ENCODE measurements around the gene SLC47A2. TPM values are rescaled to one million over a fixed set of nuclear protein-coding genes. Genes with fewer than 3 reads are reported as not detected.

SLC47A2 gene
- polyA plus RNA-seq, 1 donor from 2014 or later = not detected

DNA sequence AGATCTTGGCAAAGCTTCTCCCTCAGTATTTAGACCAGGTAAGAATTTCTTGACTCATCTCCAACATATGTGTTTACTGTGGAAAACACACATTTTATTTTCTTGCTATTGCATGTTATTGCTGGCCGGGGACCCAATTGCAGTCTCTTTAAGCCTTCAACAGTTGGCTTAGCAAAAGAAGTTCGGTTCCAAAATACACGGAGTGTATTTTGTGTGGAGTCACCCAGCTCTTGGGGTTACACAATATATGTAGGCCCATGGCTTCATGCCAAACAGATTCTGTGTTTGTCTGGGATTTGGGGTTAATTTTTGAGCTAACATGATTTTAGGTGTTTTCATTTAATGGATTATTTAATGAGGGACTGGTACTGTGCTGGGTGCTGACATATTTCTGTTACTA lies 63.8 kb downstream of the SLC47A2 start:
- Histone ChIP-seq H3K36me3 (ENCODE audit: insufficient read depth, low read length) (no peaks in the 10 kb centered on the region), H3K9me3 (ENCODE audit: low read length) (no peaks in the 10 kb centered on the region), H3K27me3 (ENCODE audit: insufficient read depth, low read depth, low read length) (no peaks in the 10 kb centered on the region), H3F3A (ENCODE audit: insufficient read depth, low read length, poor library complexity, severe bottlenecking) (peaks cover 4% of the 10 kb centered on the region), H2AFZ (ENCODE audit: low read depth, low read length) (no peak overlapping the region), H3K9ac (ENCODE audit: low read length) (no peak overlapping the region), H3K4me2 (ENCODE audit: low read length) (no peak overlapping the region), H3K9me2 (ENCODE audit: insufficient read depth, low read length) (no peaks in the 10 kb centered on the region), H4K20me1 (ENCODE audit: insufficient read depth) (no peaks in the 10 kb centered on the region), H3K79me2 (replicated peaks; ENCODE audit: insufficient read depth, low read length) (peaks cover 30% of the 10 kb centered on the region), H3K27ac (ENCODE audit: low read length) (no peak overlapping the region), H3K4me3 (ENCODE audit: low read length) (no peak overlapping the region)
- TF ChIP-seq MXI1 (conservative IDR thresholded peaks at IDR 0.05; ENCODE audit: poor library complexity, severe bottlenecking) (no peak), EP300 (conservative IDR thresholded peaks at IDR 0.05; ENCODE audit: poor library complexity, severe bottlenecking) (no peak), SMC3 (conservative IDR thresholded peaks at IDR 0.05; ENCODE audit: poor library complexity) (no peak), POLR2AphosphoS5 (IDR thresholded peaks at IDR 0.05) (no peak), RAD21 (conservative IDR thresholded peaks at IDR 0.05) (no peak), EZH2 (IDR thresholded peaks at IDR 0.05; ENCODE audit: borderline replicate concordance, insufficient read depth, low read length, poor library complexity, severe bottlenecking) (no peak), TAF1 (IDR thresholded peaks at IDR 0.05; ENCODE audit: low read depth) (no peak)
- TF ChIP-seq, protein P1, sequence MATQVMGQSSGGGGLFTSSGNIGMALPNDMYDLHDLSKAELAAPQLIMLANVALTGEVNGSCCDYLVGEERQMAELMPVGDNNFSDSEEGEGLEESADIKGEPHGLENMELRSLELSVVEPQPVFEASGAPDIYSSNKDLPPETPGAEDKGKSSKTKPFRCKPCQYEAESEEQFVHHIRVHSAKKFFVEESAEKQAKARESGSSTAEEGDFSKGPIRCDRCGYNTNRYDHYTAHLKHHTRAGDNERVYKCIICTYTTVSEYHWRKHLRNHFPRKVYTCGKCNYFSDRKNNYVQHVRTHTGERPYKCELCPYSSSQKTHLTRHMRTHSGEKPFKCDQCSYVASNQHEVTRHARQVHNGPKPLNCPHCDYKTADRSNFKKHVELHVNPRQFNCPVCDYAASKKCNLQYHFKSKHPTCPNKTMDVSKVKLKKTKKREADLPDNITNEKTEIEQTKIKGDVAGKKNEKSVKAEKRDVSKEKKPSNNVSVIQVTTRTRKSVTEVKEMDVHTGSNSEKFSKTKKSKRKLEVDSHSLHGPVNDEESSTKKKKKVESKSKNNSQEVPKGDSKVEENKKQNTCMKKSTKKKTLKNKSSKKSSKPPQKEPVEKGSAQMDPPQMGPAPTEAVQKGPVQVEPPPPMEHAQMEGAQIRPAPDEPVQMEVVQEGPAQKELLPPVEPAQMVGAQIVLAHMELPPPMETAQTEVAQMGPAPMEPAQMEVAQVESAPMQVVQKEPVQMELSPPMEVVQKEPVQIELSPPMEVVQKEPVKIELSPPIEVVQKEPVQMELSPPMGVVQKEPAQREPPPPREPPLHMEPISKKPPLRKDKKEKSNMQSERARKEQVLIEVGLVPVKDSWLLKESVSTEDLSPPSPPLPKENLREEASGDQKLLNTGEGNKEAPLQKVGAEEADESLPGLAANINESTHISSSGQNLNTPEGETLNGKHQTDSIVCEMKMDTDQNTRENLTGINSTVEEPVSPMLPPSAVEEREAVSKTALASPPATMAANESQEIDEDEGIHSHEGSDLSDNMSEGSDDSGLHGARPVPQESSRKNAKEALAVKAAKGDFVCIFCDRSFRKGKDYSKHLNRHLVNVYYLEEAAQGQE (IDR thresholded peaks at IDR 0.05; ENCODE audit: borderline replicate concordance) = no peak
- TF ChIP-seq, protein P2, sequence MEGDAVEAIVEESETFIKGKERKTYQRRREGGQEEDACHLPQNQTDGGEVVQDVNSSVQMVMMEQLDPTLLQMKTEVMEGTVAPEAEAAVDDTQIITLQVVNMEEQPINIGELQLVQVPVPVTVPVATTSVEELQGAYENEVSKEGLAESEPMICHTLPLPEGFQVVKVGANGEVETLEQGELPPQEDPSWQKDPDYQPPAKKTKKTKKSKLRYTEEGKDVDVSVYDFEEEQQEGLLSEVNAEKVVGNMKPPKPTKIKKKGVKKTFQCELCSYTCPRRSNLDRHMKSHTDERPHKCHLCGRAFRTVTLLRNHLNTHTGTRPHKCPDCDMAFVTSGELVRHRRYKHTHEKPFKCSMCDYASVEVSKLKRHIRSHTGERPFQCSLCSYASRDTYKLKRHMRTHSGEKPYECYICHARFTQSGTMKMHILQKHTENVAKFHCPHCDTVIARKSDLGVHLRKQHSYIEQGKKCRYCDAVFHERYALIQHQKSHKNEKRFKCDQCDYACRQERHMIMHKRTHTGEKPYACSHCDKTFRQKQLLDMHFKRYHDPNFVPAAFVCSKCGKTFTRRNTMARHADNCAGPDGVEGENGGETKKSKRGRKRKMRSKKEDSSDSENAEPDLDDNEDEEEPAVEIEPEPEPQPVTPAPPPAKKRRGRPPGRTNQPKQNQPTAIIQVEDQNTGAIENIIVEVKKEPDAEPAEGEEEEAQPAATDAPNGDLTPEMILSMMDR (IDR thresholded peaks at IDR 0.05; ENCODE audit: poor library complexity, severe bottlenecking) = no peak

DNA sequence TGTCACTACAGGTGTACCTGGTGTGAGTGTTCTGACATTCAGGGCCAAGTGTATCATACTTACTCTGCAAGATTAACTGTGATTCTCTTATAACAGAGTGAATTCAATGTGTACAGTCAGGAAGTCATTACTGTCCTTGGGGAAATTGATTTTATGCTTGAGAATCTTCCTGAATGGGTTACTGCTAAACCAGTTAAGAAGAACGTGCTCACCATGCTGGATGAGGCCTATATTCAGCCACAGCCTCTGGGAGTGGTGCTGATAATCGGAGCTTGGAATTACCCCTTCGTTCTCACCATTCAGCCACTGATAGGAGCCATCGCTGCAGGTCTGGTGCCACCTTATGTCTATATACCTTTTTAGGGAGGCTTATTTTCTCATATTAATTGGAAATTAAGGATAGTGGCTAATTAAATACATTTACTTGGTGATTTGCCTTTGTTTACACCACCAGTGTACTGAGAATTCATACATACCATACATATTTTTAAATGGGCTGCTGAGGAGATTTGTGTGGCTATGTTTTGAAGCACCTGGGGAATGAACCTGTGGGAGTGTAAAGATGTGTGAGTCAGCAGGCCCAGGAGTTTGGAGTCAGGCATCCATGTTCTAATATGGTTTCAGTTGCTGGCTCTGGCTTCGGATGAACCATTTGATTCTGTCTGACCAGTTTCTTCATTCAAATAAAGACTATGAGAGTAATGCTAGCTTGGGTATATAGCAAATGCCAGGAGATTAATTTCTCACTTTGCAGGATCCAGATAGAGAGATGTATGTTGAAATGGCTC lies 64.7 kb downstream of the SLC47A2 start:
- no peak overlapping the region for H2AFZ ChIP-seq (ENCODE audit: low read depth, low read length)
- peak overlapping the region; percentile 7 for H3K9ac ChIP-seq (ENCODE audit: low read length)
- TF ChIP-seq MXI1 (conservative IDR thresholded peaks at IDR 0.05; ENCODE audit: poor library complexity, severe bottlenecking) (no peak), RAD21 (conservative IDR thresholded peaks at IDR 0.05) (no peak), EP300 (conservative IDR thresholded peaks at IDR 0.05; ENCODE audit: poor library complexity, severe bottlenecking) (no peak), EZH2 (IDR thresholded peaks at IDR 0.05; ENCODE audit: borderline replicate concordance, insufficient read depth, low read length, poor library complexity, severe bottlenecking) (no peak), POLR2AphosphoS5 (IDR thresholded peaks at IDR 0.05) (no peak), TAF1 (IDR thresholded peaks at IDR 0.05; ENCODE audit: low read depth) (no peak), SMC3 (conservative IDR thresholded peaks at IDR 0.05; ENCODE audit: poor library complexity) (no peak)
- TF ChIP-seq, protein P1 (IDR thresholded peaks at IDR 0.05; ENCODE audit: borderline replicate concordance) = no peak
- TF ChIP-seq, protein P2 (IDR thresholded peaks at IDR 0.05; ENCODE audit: poor library complexity, severe bottlenecking) = no peak
- no peaks in the 10 kb centered on the region for H4K20me1 ChIP-seq (ENCODE audit: insufficient read depth)
- H3K4me3 ChIP-seq (ENCODE audit: low read length) = peak overlapping the region; percentile 93
- no peak overlapping the region for H3K27ac ChIP-seq (ENCODE audit: low read length)
- H3K4me2 ChIP-seq (ENCODE audit: low read length) = no peak overlapping the region
- peaks cover 30% of the 10 kb centered on the region for H3K79me2 ChIP-seq (replicated peaks; ENCODE audit: insufficient read depth, low read length)
- peaks cover 6% of the 10 kb centered on the region for H3F3A ChIP-seq (ENCODE audit: insufficient read depth, low read length, poor library complexity, severe bottlenecking)
- no peaks in the 10 kb centered on the region for H3K36me3 ChIP-seq (ENCODE audit: insufficient read depth, low read length)
- no peaks in the 10 kb centered on the region for H3K9me2 ChIP-seq (ENCODE audit: insufficient read depth, low read length)
- no peaks in the 10 kb centered on the region for H3K27me3 ChIP-seq (ENCODE audit: insufficient read depth, low read depth, low read length)
- no peaks in the 10 kb centered on the region for H3K9me3 ChIP-seq (ENCODE audit: low read length)
